K562 (cell line): ENCODE data around the gene ORC2. TPM values are rescaled to one million over a fixed set of nuclear protein-coding genes. Genes with fewer than 3 reads are reported as not detected.

Experiments used
- CREB1 ChIP-seq, 2 experiments: sonication (generic) in 1 of 2; formaldehyde crosslinking in 1 of 2; IDR thresholded peaks; 2 replicates each; pipeline versions ENCODE4 v1.6.1 to v1.8.0; 2012 to 2022; ENCODE audit warnings: inconsistent platforms in 1 of 2, mild to moderate bottlenecking in 1 of 2, missing genetic modification reagents in 1 of 2, moderate library complexity in 1 of 2
- FOXM1 ChIP-seq, 2 experiments: fragments of 450-650 bp in 1 of 2; sonication (generic) in 1 of 2; formaldehyde crosslinking in 1 of 2; IDR thresholded peaks; 2 replicates each; pipeline versions ENCODE4 v1.6.1 to v1.9.0; 2017 to 2022; ENCODE audit warnings: low read depth in 2 of 2, mild to moderate bottlenecking in 2 of 2, missing genetic modification reagents in 1 of 2, moderate library complexity in 1 of 2
- GTF2E2 ChIP-seq: fragments of 200-800 bp; sonication (Bioruptor generic); IDR thresholded peaks from 2 replicates; pipeline ENCODE4 v1.6.1; 2016; ENCODE audit warnings: missing genetic modification characterization, missing compliant biosample characterization
- HOXB6 ChIP-seq: fragments of 250-450 bp; sonication (Bioruptor Pico); IDR thresholded peaks from 2 replicates; pipeline ENCODE4 v1.5.1; 2022; ENCODE audit warnings: mild to moderate bottlenecking, borderline replicate concordance
- L3MBTL2 ChIP-seq: fragments of 450-650 bp; IDR thresholded peaks from 2 replicates; pipeline ENCODE4 v1.6.1; 2016; ENCODE audit warnings: mild to moderate bottlenecking, moderate library complexity
- NCOR1 ChIP-seq: fragments of 450-650 bp; IDR thresholded peaks from 2 replicates; pipeline ENCODE4 v1.6.1; 2016; ENCODE audit warnings: mild to moderate bottlenecking, moderate library complexity
- POLR2B ChIP-seq: fragments of 450-650 bp; IDR thresholded peaks from 2 replicates; pipeline ENCODE4 v1.6.1; 2018; ENCODE audit warnings: low read depth; ENCODE audit not compliant: partially characterized antibody
- SLC30A9 ChIP-seq: fragments of 250-450 bp; sonication (Bioruptor Pico); IDR thresholded peaks from 2 replicates; pipeline ENCODE4 v1.8.0; 2022; ENCODE audit warnings: mild to moderate bottlenecking, moderate library complexity
- ZNF12 ChIP-seq: sonication (generic); formaldehyde crosslinking; IDR thresholded peaks from 2 replicates; pipeline ENCODE4 v1.4.0; 2020; ENCODE audit warnings: mild to moderate bottlenecking, missing genetic modification reagents
- polyA plus RNA-seq, 8 experiments: library from polyadenylated mRNA; depleted of rRNA in 4 of 8; stranded (reverse) in 5 of 8; unstranded in 3 of 8; fragments of >200 nt; fragmentation: Nextera tagmentation in 2 of 8; fragmentation: Illumina TruSeq in 1 of 8; extraction: Ambion mirVana in 2 of 8; extraction: Trizol in 1 of 8; gene quantifications; 2 replicates each; pipeline versions ENCODE4 v1.2.1 to v1.2.3, GENCODE V29; 2011 to 2014; ENCODE audit warnings: inconsistent platforms in 1 of 8, missing spikeins in 1 of 8
- total RNA-seq, 7 experiments: library from RNA; depleted of rRNA in 6 of 7; stranded (reverse); fragments of >200 nt in 6 of 7; fragmentation: Illumina TruSeq in 2 of 7; extraction: Trizol in 2 of 7; gene quantifications; 2 replicates each; pipeline versions ENCODE4 v1.2.1 to v1.2.3, GENCODE V29; 2011 to 2021; ENCODE audit warnings: low replicate concordance in 1 of 7
- TF ChIP-seq, protein P1 (sequence below), 2 experiments: fragments of 450-650 bp in 1 of 2; sonication (generic) in 1 of 2; formaldehyde crosslinking in 1 of 2; IDR thresholded peaks; 2 replicates each; pipeline versions ENCODE4 v1.7.1 to v1.9.0; 2016 to 2022; ENCODE audit warnings: inconsistent platforms in 1 of 2, mild to moderate bottlenecking in 1 of 2, missing genetic modification reagents in 1 of 2
- TF ChIP-seq, protein P2 (sequence below): fragments of 200-800 bp; sonication (Bioruptor generic); IDR thresholded peaks from 2 replicates; pipeline ENCODE4 v1.6.1; 2017; ENCODE audit warnings: missing genetic modification characterization, missing compliant biosample characterization

Gene ORC2
- total and polyA plus RNA-seq, 9 of the 15 experiments (the other 6 are each of a cell fraction or from before 2014, with no cell fraction given): 5.6 to 41.1 (median 19.0) TPM

DNA sequence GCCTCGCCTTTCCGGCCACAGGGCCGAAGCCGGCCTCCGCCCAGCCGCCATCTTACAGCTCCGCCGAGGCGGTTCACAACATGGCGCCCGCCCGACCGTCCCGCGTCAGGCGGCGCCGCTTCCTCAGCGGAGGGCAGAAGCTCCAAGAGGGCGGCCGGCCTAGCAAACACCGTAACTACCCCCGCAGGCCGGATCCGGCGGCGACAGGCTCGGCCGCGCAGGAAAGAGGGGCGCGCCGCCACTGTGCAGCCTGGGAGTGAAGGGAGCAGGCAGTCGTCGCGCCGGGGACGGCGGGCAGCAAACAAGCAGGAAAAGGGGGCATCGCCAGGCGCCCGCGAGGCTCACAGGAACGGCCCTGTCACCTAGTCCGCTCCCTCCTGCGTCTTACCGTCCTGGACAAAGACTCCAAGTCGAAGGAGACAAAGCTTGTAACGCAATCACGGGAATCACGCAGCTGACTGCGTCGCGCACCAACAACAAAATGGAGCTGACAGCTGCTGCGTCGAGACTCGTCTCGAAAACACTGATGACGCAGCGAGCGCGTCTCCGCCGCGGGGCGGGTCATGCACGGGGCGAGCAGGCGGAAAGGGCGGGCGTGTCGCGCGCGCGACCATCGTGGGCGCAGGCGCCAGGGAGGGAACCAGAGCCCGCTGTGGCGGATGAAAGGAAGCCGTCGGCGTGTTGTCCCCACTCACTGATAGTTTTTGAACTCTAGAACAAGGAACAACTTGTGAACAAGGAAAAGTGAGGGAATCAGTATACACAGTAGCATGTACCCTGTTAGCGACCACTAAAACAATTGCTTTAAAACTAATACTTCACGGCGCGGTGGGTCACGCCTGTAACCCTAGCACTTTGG is 99.1 kb downstream of the ORC2 start, which contains the start of gene CLK1 (continued):
- TF ChIP-seq, protein P1, sequence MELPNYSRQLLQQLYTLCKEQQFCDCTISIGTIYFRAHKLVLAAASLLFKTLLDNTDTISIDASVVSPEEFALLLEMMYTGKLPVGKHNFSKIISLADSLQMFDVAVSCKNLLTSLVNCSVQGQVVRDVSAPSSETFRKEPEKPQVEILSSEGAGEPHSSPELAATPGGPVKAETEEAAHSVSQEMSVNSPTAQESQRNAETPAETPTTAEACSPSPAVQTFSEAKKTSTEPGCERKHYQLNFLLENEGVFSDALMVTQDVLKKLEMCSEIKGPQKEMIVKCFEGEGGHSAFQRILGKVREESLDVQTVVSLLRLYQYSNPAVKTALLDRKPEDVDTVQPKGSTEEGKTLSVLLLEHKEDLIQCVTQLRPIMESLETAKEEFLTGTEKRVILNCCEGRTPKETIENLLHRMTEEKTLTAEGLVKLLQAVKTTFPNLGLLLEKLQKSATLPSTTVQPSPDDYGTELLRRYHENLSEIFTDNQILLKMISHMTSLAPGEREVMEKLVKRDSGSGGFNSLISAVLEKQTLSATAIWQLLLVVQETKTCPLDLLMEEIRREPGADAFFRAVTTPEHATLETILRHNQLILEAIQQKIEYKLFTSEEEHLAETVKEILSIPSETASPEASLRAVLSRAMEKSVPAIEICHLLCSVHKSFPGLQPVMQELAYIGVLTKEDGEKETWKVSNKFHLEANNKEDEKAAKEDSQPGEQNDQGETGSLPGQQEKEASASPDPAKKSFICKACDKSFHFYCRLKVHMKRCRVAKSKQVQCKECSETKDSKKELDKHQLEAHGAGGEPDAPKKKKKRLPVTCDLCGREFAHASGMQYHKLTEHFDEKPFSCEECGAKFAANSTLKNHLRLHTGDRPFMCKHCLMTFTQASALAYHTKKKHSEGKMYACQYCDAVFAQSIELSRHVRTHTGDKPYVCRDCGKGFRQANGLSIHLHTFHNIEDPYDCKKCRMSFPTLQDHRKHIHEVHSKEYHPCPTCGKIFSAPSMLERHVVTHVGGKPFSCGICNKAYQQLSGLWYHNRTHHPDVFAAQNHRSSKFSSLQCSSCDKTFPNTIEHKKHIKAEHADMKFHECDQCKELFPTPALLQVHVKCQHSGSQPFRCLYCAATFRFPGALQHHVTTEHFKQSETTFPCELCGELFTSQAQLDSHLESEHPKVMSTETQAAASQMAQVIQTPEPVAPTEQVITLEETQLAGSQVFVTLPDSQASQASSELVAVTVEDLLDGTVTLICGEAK (IDR thresholded peaks at IDR 0.05): peak; percentile 40; the same call in 1 of the 2 replicates
- TF ChIP-seq, protein P1 (CRISPR knock-in tag; IDR thresholded peaks at IDR 0.05): no peak
- TF ChIP-seq, protein P2, sequence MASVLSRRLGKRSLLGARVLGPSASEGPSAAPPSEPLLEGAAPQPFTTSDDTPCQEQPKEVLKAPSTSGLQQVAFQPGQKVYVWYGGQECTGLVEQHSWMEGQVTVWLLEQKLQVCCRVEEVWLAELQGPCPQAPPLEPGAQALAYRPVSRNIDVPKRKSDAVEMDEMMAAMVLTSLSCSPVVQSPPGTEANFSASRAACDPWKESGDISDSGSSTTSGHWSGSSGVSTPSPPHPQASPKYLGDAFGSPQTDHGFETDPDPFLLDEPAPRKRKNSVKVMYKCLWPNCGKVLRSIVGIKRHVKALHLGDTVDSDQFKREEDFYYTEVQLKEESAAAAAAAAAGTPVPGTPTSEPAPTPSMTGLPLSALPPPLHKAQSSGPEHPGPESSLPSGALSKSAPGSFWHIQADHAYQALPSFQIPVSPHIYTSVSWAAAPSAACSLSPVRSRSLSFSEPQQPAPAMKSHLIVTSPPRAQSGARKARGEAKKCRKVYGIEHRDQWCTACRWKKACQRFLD: peak; percentile 73; the same call in 1 of the 2 replicates
- TF ChIP-seq L3MBTL2 (peak; percentile 89), SLC30A9 (CRISPR knock-in tag) (no peak), ZNF12 (CRISPR knock-in tag) (peak; percentile 30; the same call in 1 of the 2 replicates), CREB1 (IDR thresholded peaks at IDR 0.05) (peak; percentile 96), CREB1 (CRISPR knock-in tag; IDR thresholded peaks at IDR 0.05) (peak; percentile 94), NCOR1 (peak; percentile 50), POLR2B (peak; percentile 95), FOXM1 (IDR thresholded peaks at IDR 0.05; ENCODE audit: low read depth) (no peak), FOXM1 (CRISPR knock-in tag; IDR thresholded peaks at IDR 0.05; ENCODE audit: low read depth) (no peak), GTF2E2 (tag) (peak; percentile 78), HOXB6 (CRISPR knock-in tag) (no peak)
